ENCODE results near the gene MEGF11. TPM values are rescaled to one million over a fixed set of nuclear protein-coding genes. Genes with fewer than 3 reads are reported as not detected.
A peak's percentile ranks its signal among the peaks of the same experiment; 100 is the strongest.

MEGF11 gene
- total RNA-seq, 4 donors from 2014 or later, result not detected

- Histone ChIP-seq H3K4me1 (no peaks in the 10 kb centered on the region), H3K36me3 (no peaks in the 10 kb centered on the region), H3K9me3 (no peaks in the 10 kb centered on the region), H3K27ac (no peak overlapping the region), H3K4me3 (no peak overlapping the region), H3K27me3 (no peaks in the 10 kb centered on the region)
- peak in 1 of 3 donors; percentile 47 for DNase-seq
- no peak for TF ChIP-seq POLR2A (IDR thresholded peaks at IDR 0.05)
- peak in 1 of 6 experiments; percentile 33 for TF ChIP-seq CTCF (IDR thresholded peaks at IDR 0.05)
Observed at GRCh38 chr15:66151809-66152208, 101.7 kb downstream of the MEGF11 start.

- no peaks in the 10 kb centered on the region for H3K27me3 ChIP-seq
- H3K36me3 ChIP-seq, result no peaks in the 10 kb centered on the region
- TF ChIP-seq POLR2A (IDR thresholded peaks at IDR 0.05), result no peak
- no peak for TF ChIP-seq CTCF (IDR thresholded peaks at IDR 0.05)
- H3K4me1 ChIP-seq, result no peaks in the 10 kb centered on the region
- no peaks in the 10 kb centered on the region for H3K9me3 ChIP-seq
- DNase-seq, result no peak
- H3K27ac ChIP-seq, result no peak overlapping the region
- H3K4me3 ChIP-seq, result no peak overlapping the region
Observed at GRCh38 chr15:66149871-66150270, 103.7 kb downstream of the MEGF11 start.

GRCh38 chr15:66148187-66148586, 105.4 kb downstream of the MEGF11 start:
- no peak overlapping the region for H3K27ac ChIP-seq
- H3K4me1 ChIP-seq, result no peaks in the 10 kb centered on the region
- H3K4me3 ChIP-seq, result no peak overlapping the region
- H3K27me3 ChIP-seq, result no peaks in the 10 kb centered on the region
- DNase-seq, result no peak
- no peak for TF ChIP-seq CTCF (IDR thresholded peaks at IDR 0.05)
- TF ChIP-seq POLR2A (IDR thresholded peaks at IDR 0.05), result no peak
- H3K9me3 ChIP-seq, result no peaks in the 10 kb centered on the region
- H3K36me3 ChIP-seq, result no peaks in the 10 kb centered on the region

- Histone ChIP-seq H3K4me3 (no peak overlapping the region), H3K27me3 (no peaks in the 10 kb centered on the region), H3K4me1 (no peaks in the 10 kb centered on the region), H3K27ac (no peak overlapping the region), H3K36me3 (no peaks in the 10 kb centered on the region), H3K9me3 (no peaks in the 10 kb centered on the region)
- no peak for DNase-seq
- TF ChIP-seq POLR2A (IDR thresholded peaks at IDR 0.05) (no peak), CTCF (IDR thresholded peaks at IDR 0.05) (no peak)
Observed at GRCh38 chr15:66147440-66147839, 106.1 kb downstream of the MEGF11 start.

GRCh38 chr15:66145726-66146182, 107.8 kb downstream of the MEGF11 start:
- H3K27me3 ChIP-seq, result no peaks in the 10 kb centered on the region
- H3K9me3 ChIP-seq, result no peaks in the 10 kb centered on the region
- TF ChIP-seq CTCF (IDR thresholded peaks at IDR 0.05), result no peak
- TF ChIP-seq POLR2A (IDR thresholded peaks at IDR 0.05), result no peak
- no peaks in the 10 kb centered on the region for H3K36me3 ChIP-seq
- no peak overlapping the region for H3K4me3 ChIP-seq
- no peak for DNase-seq
- no peak overlapping the region for H3K27ac ChIP-seq
- no peaks in the 10 kb centered on the region for H3K4me1 ChIP-seq

Measured in Peyer's patch (tissue), 4 donors.